ENCODE results near the gene LDB2. TPM values are rescaled to one million over a fixed set of nuclear protein-coding genes. Genes with fewer than 3 reads are reported as not detected.

LDB2 gene
- total RNA-seq, 2 experiments from 2014 or later, result not detected

DNA sequence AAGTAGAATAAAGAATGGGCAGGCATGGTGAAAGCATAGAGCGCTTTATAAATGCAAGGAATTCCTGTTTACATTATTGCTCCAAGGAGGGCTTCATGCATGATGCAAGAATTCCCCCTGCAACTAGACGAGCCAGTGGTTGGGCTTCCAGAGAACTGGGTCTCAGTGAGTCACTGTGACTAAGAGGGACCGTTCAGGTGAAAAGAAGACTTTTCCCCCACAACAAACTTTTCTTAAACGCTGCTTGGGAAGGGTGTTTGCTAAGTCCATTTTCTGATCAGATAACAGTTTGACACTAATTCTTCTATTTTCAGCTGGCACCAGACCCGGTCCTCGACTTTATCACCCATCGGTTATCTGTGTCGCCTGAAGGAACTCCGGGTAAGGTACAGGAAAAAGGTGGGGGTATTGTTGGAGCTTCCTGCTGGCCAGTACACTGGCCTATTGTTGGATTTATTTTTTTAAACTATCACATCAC, 40.1 kb downstream of the LDB2 start:
- TF ChIP-seq EZH2phosphoT487 (IDR thresholded peaks at IDR 0.05; ENCODE audit: borderline replicate concordance, low read depth, low read length), result no peak
- TF ChIP-seq, protein P1, sequence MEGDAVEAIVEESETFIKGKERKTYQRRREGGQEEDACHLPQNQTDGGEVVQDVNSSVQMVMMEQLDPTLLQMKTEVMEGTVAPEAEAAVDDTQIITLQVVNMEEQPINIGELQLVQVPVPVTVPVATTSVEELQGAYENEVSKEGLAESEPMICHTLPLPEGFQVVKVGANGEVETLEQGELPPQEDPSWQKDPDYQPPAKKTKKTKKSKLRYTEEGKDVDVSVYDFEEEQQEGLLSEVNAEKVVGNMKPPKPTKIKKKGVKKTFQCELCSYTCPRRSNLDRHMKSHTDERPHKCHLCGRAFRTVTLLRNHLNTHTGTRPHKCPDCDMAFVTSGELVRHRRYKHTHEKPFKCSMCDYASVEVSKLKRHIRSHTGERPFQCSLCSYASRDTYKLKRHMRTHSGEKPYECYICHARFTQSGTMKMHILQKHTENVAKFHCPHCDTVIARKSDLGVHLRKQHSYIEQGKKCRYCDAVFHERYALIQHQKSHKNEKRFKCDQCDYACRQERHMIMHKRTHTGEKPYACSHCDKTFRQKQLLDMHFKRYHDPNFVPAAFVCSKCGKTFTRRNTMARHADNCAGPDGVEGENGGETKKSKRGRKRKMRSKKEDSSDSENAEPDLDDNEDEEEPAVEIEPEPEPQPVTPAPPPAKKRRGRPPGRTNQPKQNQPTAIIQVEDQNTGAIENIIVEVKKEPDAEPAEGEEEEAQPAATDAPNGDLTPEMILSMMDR (conservative IDR thresholded peaks at IDR 0.05; ENCODE audit: low read length), result no peak
- Histone ChIP-seq H3K36me3 (ENCODE audit: insufficient read depth, low read length) (no peaks in the 10 kb centered on the region), H3K27ac (ENCODE audit: low read depth, low read length, poor library complexity, severe bottlenecking) (no peak overlapping the region), H3K9me3 (ENCODE audit: low read length) (no peaks in the 10 kb centered on the region), H2AFZ (ENCODE audit: low read length) (no peak overlapping the region), H3K79me2 (ENCODE audit: insufficient read depth, low read depth, low read length) (no peaks in the 10 kb centered on the region), H3K9me2 (ENCODE audit: insufficient read depth, low read length) (no peaks in the 10 kb centered on the region), H4K20me1 (ENCODE audit: insufficient read depth, low read length) (no peaks in the 10 kb centered on the region), H3K4me2 (ENCODE audit: low read length) (no peak overlapping the region), H3K4me1 (ENCODE audit: insufficient read depth, low read length, poor library complexity, severe bottlenecking) (no peaks in the 10 kb centered on the region), H3K4me3 (ENCODE audit: low read depth, low read length, poor library complexity, severe bottlenecking) (no peak overlapping the region)
- no peak for DNase-seq (ENCODE audit: low spot score)
- ChIA-PET CTCF (ENCODE audit: unreplicated experiment) (no interaction called here), POLR2A (interaction anchor here (0.5 kb wide), 1 partner anchor 14 kb away, joined by 3 read pairs; no protein-coding TSS in a partner anchor)
- no TSS peak for BruUV-seq (replicated peaks)
- intact Hi-C loops (cut with micrococcal nuclease; ENCODE audit: unreplicated experiment), result no loop called here

DNA sequence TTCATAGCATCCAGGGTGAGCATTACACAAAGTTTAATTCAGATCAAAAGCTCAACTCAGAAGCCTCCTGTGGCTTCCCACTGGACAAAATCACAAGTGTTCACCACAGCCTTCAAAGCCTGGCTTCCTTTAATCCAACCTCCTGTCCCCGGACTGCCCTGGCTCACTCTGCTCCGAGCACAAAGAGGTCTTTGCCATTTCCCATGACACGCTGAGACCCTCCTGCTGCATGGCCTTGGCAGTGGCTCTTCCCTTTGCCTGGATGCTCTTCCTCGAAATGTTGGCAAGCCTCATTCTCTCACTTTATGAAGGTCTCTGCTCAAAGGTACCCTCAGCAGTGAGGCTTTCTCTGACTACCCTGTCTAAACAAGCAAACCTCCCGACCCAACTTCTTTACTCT, 41.0 kb downstream of the LDB2 start:
- ChIA-PET POLR2A (no interaction called here), CTCF (ENCODE audit: unreplicated experiment) (no interaction called here)
- no peaks in the 10 kb centered on the region for H3K9me3 ChIP-seq (ENCODE audit: low read length)
- no peak overlapping the region for H3K4me2 ChIP-seq (ENCODE audit: low read length)
- H4K20me1 ChIP-seq (ENCODE audit: insufficient read depth, low read length), result no peaks in the 10 kb centered on the region
- TF ChIP-seq EZH2phosphoT487 (IDR thresholded peaks at IDR 0.05; ENCODE audit: borderline replicate concordance, low read depth, low read length), result no peak
- TF ChIP-seq, protein P1 (conservative IDR thresholded peaks at IDR 0.05; ENCODE audit: low read length), result no peak
- H3K4me1 ChIP-seq (ENCODE audit: insufficient read depth, low read length, poor library complexity, severe bottlenecking), result no peaks in the 10 kb centered on the region
- H3K4me3 ChIP-seq (ENCODE audit: low read depth, low read length, poor library complexity, severe bottlenecking), result no peak overlapping the region
- H3K27ac ChIP-seq (ENCODE audit: low read depth, low read length, poor library complexity, severe bottlenecking), result no peak overlapping the region
- DNase-seq (ENCODE audit: low spot score), result no peak
- no peaks in the 10 kb centered on the region for H3K79me2 ChIP-seq (ENCODE audit: insufficient read depth, low read depth, low read length)
- no TSS peak for BruUV-seq (replicated peaks)
- intact Hi-C loops (cut with micrococcal nuclease; ENCODE audit: unreplicated experiment), result no loop called here
- no peaks in the 10 kb centered on the region for H3K36me3 ChIP-seq (ENCODE audit: insufficient read depth, low read length)
- no peak overlapping the region for H2AFZ ChIP-seq (ENCODE audit: low read length)
- no peaks in the 10 kb centered on the region for H3K9me2 ChIP-seq (ENCODE audit: insufficient read depth, low read length)

DNA sequence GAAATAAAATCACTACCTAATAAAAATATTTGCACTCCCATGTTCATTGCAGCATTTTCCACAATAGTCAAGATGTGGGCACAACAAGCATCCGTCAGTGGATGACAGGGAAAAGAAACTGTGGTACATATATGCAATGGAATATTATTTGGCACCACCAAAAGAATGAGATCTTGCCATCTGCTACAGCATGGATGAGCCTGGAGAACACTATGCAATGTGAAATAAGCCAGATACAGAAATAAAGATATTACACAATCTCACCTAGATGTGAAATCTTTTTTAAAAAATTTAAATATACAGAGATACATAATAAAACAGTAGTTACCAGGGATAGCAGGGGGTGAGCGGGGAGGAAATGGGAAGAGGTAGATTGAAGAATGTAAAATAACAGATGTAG, 44.8 kb downstream of the LDB2 start:
- intact Hi-C loops (cut with micrococcal nuclease; ENCODE audit: unreplicated experiment), result no loop called here
- BruUV-seq (replicated peaks), result no TSS peak
- Histone ChIP-seq H3K79me2 (ENCODE audit: insufficient read depth, low read depth, low read length) (no peaks in the 10 kb centered on the region), H4K20me1 (ENCODE audit: insufficient read depth, low read length) (no peaks in the 10 kb centered on the region), H3K27ac (ENCODE audit: low read depth, low read length, poor library complexity, severe bottlenecking) (no peak overlapping the region), H2AFZ (ENCODE audit: low read length) (no peak overlapping the region), H3K4me2 (ENCODE audit: low read length) (no peak overlapping the region), H3K36me3 (ENCODE audit: insufficient read depth, low read length) (no peaks in the 10 kb centered on the region), H3K4me1 (ENCODE audit: insufficient read depth, low read length, poor library complexity, severe bottlenecking) (no peaks in the 10 kb centered on the region), H3K9me2 (ENCODE audit: insufficient read depth, low read length) (no peaks in the 10 kb centered on the region), H3K9me3 (ENCODE audit: low read length) (no peaks in the 10 kb centered on the region), H3K4me3 (ENCODE audit: low read depth, low read length, poor library complexity, severe bottlenecking) (no peak overlapping the region)
- ChIA-PET POLR2A (no interaction called here), CTCF (ENCODE audit: unreplicated experiment) (no interaction called here)
- no peak for DNase-seq (ENCODE audit: low spot score)
- TF ChIP-seq, protein P1 (conservative IDR thresholded peaks at IDR 0.05; ENCODE audit: low read length), result no peak
